Stimulated activated CD8-positive, alpha-beta memory T cell treated with anti-CD3 and anti-CD28 coated beads, Interleukin-15, amount 100 ng/mL, for 48 hours (primary cell): Measurements from ENCODE around the gene PHACTR1.
"Not testable (repeated sequence)": the region's sequence is repeated elsewhere in the genome, so short reads cannot be mapped to it uniquely, and the experiment has no call there.

Experiments used
- DNase-seq, 2 donors: peaks; one replicate each; pipeline ENCODE4 v3.0.0-alpha.2; 2020; ENCODE audit warnings: low read depth in 2 of 2

The PHACTR1 gene

GRCh38 chr6:13237318-13237717 lies 520.8 kb downstream of the PHACTR1 start:
- no peak for DNase-seq

GRCh38 chr6:13238017-13238416 lies 521.5 kb downstream of the PHACTR1 start:
- DNase-seq = no peak

DNA sequence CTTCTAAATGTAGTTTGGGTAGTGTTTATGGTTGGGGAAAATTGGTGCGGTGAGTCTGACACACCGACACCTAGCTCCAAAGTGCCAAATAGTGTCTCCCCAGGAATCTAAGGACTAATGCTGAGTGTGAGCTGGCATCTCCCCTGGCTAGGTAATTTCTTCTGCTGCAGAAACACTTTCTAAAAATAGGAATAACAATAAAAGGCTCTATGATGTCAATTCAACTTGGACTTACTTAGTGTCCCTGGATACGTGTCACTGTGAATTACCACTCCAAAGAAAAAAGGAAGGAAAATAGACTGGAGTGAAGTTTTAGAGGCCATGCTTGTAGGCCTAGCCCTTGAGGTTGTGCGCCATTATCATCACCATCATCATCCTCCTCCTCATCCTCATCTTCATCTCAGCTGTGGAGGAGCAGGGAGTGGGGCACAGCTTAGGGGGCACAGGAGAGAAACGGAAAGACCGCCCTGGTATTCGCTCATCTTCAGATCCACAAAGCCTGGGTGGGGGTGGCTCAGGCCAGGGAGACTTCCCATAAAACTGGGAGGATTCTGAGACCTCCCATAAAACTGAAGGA lies 522.2 kb downstream of the PHACTR1 start:
- no peak for DNase-seq

DNA sequence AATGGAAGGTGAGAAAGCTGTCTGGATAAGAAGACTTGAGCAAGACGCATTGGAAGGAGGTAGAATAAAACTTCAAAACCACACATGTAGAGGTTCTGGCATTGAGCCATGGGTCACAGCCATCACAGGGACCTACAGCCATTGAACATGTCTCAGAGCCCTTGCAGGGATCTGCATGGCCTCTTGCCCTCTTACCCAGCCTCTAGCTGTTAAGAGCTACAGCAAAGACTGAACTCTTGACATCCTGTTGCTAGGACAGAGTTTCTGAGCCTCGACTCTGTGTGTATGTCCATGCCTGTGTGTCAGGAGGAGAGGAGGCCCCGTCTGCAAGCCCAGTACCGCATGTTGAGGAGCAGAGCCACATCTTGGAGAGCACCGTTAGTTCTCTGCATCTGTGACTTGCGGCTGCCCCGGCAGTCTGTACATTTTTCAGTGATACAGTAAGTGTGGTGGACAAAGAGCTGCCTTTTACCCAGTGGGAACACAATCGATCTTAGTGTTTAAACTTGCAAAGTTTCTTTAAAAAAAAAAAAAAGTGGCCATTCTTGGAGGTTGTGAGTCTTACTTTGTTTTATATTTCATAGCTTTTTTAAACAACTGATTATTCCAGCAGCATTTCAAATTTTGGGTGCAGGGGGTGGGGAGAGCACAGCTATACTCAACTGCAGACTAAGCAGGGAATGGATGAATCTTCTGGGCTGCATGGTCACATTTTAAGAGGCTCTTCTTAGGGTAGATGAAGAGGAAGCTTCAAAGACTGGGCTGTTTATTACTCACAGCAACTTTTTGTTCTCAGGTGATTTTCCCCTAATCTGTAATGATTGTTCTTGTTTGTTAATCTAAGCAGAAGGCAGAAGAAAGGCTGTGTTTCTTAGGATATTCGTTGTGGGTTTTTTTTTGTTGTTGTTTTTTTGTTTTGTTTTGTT lies 523.2 kb downstream of the PHACTR1 start:
- no peak for DNase-seq

DNA sequence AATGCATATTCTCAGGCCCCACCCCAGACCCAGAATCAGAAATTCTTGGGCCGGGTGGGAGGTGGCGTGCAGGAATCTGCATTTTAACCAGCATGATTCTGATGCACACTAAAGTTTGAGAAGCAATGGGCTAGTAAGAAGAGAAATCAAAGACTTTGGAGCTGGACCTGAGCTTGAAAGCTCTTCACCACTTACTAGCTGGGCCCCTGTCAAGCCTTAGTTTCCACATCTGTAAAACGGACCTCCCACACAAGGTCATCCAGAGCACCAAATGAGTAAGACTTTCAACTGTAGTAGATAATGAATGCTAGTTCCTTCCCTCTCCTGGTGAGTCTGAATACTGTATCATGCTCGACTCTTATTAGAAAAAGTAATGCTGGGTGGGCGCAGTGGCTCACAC lies 524.8 kb downstream of the PHACTR1 start:
- no peak for DNase-seq

DNA sequence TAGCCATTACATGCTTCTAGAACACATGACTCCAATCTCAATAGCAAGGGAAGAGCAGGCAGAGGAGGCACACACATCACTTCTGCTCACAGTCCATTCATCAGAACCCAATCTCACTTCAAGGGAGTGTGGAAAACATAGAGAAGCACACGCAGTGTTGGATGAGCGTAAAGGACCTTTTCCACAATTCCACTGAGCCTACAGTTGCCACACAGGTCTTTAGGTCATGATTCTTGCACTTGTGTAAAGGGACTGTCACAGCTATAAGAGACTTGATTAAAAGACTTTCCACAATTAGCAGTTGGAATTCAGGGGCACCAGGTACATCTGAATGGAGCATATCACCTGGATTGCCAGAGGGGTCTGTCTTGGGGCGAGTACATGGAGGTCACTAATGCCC lies 525.6 kb downstream of the PHACTR1 start:
- no peak for DNase-seq

- DNase-seq = no peak
These were observed 526.0 kb downstream of the PHACTR1 start for GRCh38 chr6:13242590-13242989.

DNA sequence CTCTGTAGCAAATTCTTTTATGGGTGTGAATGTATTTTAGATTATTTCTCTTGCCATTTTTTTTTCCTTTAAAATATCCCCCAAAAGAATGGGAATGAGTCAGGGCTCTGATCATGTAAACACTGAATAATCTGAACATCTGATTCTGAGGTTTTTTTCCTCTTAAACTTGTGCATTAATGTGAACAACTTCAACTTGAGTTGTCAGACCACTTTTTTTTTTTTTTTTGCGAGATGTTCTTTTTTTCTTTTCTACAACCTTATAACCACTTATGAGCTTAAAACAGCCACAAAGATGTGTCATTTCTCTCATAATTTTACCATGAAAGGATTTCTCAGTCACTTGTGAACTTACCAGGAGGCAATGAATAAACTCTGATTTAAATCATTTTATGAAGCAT lies 526.5 kb downstream of the PHACTR1 start:
- DNase-seq = no peak

DNA sequence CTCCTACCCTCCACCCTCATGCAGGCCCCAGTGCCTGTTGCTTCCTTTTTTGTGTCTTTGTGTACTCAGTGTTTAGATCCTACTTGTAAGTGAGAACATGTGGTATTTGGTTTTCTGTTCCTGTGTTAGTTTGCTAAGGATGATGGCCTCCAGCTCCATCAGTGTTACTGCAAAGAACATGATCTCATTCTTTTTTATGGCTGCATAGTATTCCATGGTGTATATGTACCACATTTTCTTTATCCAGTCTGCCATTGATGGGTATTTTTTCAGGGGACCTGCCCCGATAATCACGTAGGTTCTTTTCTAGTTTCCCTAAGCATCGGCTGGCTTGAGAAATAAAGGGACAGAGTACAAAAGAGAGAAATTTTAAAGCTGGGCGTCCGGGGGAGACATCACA lies 527.2 kb downstream of the PHACTR1 start:
- not testable (repeated sequence) for DNase-seq

DNA sequence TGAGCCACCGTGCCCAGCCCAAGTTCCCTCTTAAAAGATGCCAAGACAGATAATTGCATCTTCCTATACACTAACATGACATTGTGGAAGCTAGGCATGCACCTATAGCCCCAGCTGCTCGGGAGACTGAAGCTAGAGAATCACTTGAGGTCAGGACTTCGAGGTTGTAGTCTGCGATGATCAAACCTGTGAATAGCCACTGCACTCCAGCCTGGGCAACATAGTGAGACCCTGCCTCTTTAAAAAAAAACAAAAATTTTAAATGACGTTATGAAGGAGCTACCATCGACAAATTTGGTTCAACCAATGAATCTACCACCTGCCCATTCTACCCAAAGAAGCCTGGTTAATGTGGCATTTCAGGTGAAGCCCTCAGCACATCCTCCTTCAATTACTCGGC lies 531.1 kb downstream of the PHACTR1 start:
- no peak for DNase-seq

- no peak for DNase-seq
These were observed 531.5 kb downstream of the PHACTR1 start for GRCh38 chr6:13248053-13248452.

DNA sequence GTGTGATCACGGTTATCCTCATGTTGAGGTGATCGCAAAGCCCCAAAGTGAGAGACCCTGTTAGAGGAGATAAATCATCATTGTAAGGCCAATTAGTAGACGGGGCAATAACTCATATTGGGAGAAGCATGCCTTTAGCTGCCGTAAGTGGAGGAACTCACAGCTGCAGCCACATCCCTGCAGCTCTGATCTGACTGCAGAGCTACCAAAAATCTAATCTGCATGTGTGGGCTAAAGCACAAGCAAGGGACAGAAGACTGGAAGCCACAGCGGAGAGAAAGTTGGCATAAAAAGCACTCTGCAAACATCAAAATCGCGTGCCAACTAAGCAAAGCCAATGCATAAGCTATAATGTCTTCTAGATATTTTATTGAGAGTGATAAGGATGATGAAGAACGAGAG lies 532.0 kb downstream of the PHACTR1 start:
- no peak for DNase-seq

- DNase-seq = no peak
These were observed 532.4 kb downstream of the PHACTR1 start for GRCh38 chr6:13248994-13249393.

- DNase-seq = no peak
These were observed 533.2 kb downstream of the PHACTR1 start for GRCh38 chr6:13249817-13250216.

DNA sequence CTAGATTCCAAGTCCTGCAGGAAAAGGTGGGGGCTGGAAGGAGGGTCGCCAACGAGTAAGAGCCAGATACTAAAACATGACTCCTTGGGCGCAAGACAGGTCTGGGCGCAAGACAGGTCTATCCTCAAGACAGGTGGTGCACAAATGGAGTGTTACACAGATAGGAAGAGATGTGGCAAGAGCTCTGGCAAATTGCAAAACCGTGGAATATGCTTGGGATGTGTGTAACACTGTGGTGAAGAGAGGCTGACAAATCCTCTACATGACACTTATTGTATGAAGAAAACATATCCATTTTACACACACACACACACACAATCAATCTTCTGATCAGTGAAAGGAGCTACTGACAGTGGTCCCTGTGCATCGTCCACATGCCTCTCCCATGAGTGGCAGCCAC lies 534.1 kb downstream of the PHACTR1 start:
- DNase-seq = no peak

DNA sequence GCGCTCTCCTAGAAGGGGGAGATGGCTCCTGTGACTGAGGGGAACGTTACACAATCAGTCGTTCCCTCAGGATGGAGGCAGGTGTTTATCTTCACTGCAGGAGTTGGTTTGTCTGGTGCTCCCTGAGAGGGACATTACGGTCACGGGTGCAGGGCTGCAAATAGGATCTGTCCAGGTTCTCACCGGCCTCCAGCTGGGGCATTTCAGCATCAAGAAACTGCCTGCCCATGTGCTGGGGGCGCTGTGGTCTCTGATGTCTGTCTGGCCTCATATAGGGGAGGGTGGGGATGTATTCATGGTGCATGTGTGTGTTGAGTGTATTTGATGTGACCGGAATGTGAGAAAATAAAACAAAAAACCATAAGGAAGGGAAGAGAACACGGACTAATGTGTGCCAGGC lies 534.7 kb downstream of the PHACTR1 start:
- no peak for DNase-seq

DNA sequence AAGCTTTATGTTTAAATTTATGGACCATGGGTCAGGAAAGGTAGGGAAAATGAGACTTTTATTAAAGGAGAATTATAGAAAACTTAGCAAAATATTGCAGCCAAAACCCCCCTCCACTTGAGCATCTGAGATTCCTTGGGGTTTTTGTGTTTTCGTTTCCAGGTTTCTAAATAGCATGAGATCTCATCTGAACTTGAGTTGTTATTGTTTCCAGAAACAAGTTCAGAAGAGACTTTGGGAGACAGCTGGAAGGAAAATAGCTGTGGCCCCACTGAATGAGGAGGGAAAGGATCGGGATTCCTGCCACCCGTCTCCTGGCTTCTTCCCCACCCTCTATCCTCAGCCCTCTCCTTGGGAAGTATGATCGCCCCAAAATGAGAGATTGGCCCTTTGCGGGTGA lies 536.2 kb downstream of the PHACTR1 start:
- no peak for DNase-seq

GRCh38 chr6:13253272-13253671 lies 536.7 kb downstream of the PHACTR1 start:
- no peak for DNase-seq

GRCh38 chr6:13256266-13257001 lies 539.9 kb downstream of the PHACTR1 start:
- DNase-seq = no peak

GRCh38 chr6:13259393-13259792 lies 542.8 kb downstream of the PHACTR1 start:
- no peak for DNase-seq

DNA sequence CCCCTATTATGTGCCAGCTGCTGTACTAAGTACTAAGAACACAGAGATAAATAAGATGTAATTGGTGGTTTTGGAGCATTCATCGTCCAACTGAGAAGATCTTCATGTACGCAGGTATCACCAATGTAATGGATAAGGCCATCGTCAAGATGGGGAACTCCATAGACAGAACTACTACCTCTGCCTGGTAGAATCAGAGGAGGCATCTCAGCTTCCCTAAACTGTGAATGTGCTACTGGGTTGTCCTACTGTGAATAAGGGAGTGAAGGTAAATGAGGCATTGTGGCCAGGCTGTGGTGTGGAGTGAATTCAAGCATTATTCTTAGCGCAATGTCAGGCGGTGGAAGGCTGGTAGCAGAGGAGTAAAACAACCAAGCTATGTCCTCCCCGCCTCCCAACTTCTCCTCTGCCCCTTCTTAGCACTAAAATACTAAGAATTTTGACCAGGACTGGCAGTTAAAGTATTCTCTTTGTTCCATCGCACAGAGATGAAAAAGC lies 543.6 kb downstream of the PHACTR1 start:
- no peak for DNase-seq

- no peak for DNase-seq
These were observed 544.3 kb downstream of the PHACTR1 start for GRCh38 chr6:13260831-13261230.
